Caco-2 (cell line): ENCODE results near the gene NANS. TPM values are rescaled to one million over a fixed set of nuclear protein-coding genes. Genes with fewer than 3 reads are reported as not detected.
A peak's percentile ranks its signal among the peaks of the same experiment; 100 is the strongest.

ENCODE experiments used
- BruUV-seq: library from RNA; stranded (reverse); fragments of 400-500 nt; replicated peaks from 2 replicates; lab custom pipeline; 2021; lab: Mats Ljungman, UMichigan
- CTCF ChIA-PET: fragments of 300-600 bp; sonication (Branson Sonifier 250); formaldehyde crosslinking; loops from one replicate; lab custom pipeline; 2022; ENCODE audit warnings: antibody characterized with exemption; lab: Charles Lee
- POLR2A ChIA-PET: fragments of 300-600 bp; sonication (Branson Sonifier 250); formaldehyde crosslinking; loops from one replicate; lab custom pipeline; 2022; ENCODE audit warnings: antibody characterized with exemption; lab: Charles Lee
- DNase-seq, 2 experiments: peaks; one replicate each; pipeline versions ENCODE4 v3.0.0 to v3.0.0-alpha.2; 2020 to 2022
- H3K27me3 ChIP-seq: replicated peaks from 2 replicates; pipeline ENCODE4 v1.6.0; 2011; ENCODE audit warnings: low read length; ENCODE audit not compliant: control insufficient read depth, insufficient read depth
- H3K36me3 ChIP-seq: 2 replicates; pipeline ENCODE4 v1.5.1; 2011; ENCODE audit warnings: low read length; ENCODE audit not compliant: control insufficient read depth, insufficient read depth
- H3K4me1 ChIP-seq: fragments of 250-450 bp; sonication (Bioruptor Pico); 2 replicates; pipeline ENCODE4 v1.5.1; 2020; ENCODE audit warnings: mild to moderate bottlenecking
- H3K4me3 ChIP-seq: 2 replicates; pipeline ENCODE4 v1.5.1; 2011; ENCODE audit warnings: low read depth, mild to moderate bottlenecking, control low read depth, low read length
- H3K9me3 ChIP-seq: fragments of 250-450 bp; sonication (Bioruptor Pico); 2 replicates; pipeline ENCODE4 v1.5.1; 2020; ENCODE audit warnings: mild to moderate bottlenecking, moderate library complexity
- H3K27ac Mint-ChIP-seq: one replicate; pipeline ENCODE4 v1.8.0; 2022; ENCODE audit warnings: mixed read lengths; ENCODE audit not compliant: unreplicated experiment
- H3K27me3 Mint-ChIP-seq: one replicate; pipeline ENCODE4 v1.8.0; 2022; ENCODE audit warnings: mixed read lengths; ENCODE audit not compliant: insufficient read depth, unreplicated experiment
- H3K36me3 Mint-ChIP-seq: one replicate; pipeline ENCODE4 v1.8.0; 2022; ENCODE audit warnings: mild to moderate bottlenecking, mixed read lengths; ENCODE audit not compliant: insufficient read depth, unreplicated experiment
- H3K4me1 Mint-ChIP-seq: one replicate; pipeline ENCODE4 v1.8.0; 2022; ENCODE audit warnings: low read depth, mixed read lengths; ENCODE audit not compliant: unreplicated experiment
- H3K4me3 Mint-ChIP-seq: one replicate; pipeline ENCODE4 v1.8.0; 2022; ENCODE audit warnings: mild to moderate bottlenecking, moderate library complexity, mixed read lengths; ENCODE audit not compliant: unreplicated experiment
- H3K9me3 Mint-ChIP-seq: one replicate; pipeline ENCODE4 v1.8.0; 2022; ENCODE audit warnings: mixed read lengths; ENCODE audit not compliant: unreplicated experiment
- intact Hi-C: fragments of 100-400 bp; cut with micrococcal nuclease; formaldehyde crosslinking; loops from one replicate; pipeline ENCODE4 v1.10.0; 2022; ENCODE audit not compliant: unreplicated experiment
- total RNA-seq: library from RNA; stranded (reverse); gene quantifications from 2 replicates; pipeline ENCODE4 v1.2.3, GENCODE V29; 2022
- TF ChIP-seq, protein P1 (sequence below), 2 experiments: fragments of 200-600 bp in 1 of 2; IDR thresholded peaks; 1 replicate in 1 of 2; 2 replicates in 1 of 2; pipeline versions ENCODE4 v1.5.1 to v1.8.0; 2011 to 2022; ENCODE audit warnings: antibody characterized with exemption in 1 of 2, control low read depth in 1 of 2, inconsistent platforms in 1 of 2, low read depth in 1 of 2, low read length in 1 of 2, mild to moderate bottlenecking in 1 of 2, moderate library complexity in 1 of 2; ENCODE audit not compliant: insufficient read depth in 1 of 2, severe bottlenecking in 1 of 2, unreplicated experiment in 1 of 2

NANS gene
- total RNA-seq, 1 experiment from 2014 or later: 68.7 TPM

DNA sequence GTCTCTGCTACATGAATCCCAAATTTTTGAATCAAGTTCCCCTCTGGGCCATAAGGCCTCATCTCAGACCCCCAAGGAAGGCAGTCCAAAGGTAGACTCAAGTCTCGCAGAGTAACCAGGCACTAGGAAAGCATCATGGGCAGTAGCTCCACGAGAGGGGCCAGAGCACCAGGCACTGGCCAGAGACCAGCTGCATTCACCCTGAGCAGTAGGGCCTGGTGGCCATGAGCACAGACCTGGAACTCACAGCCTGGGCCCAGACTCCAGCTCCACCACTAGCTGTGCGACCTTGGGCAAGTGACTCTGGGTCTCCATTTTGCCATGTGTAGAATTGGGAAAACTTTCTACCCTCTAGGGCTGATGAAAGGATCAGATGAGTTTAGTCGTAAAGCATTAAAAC is 28.5 kb downstream of the NANS start:
- Histone ChIP-seq H3K4me1 (no peaks in the 10 kb centered on the region), H3K36me3 (peaks cover 10% of the 10 kb centered on the region), H3K9me3 (no peaks in the 10 kb centered on the region), H3K4me3 (no peak overlapping the region), H3K27me3 (no peaks in the 10 kb centered on the region)
- ChIA-PET CTCF (interaction anchor here (1.7 kb wide), 1 partner anchor 10 kb away, joined by 4 read pairs; no protein-coding TSS in a partner anchor), POLR2A (interaction anchor here (0.6 kb wide), 1 partner anchor 26 kb away, joined by 3 read pairs; no protein-coding TSS in a partner anchor)
- peaks cover 42% of the 10 kb centered on the region for H3K36me3 Mint-ChIP-seq
- no peaks in the 10 kb centered on the region for H3K9me3 Mint-ChIP-seq
- BruUV-seq: no TSS peak
- H3K4me3 Mint-ChIP-seq: no peak overlapping the region
- H3K27me3 Mint-ChIP-seq: no peaks in the 10 kb centered on the region
- DNase-seq: no peak
- H3K4me1 Mint-ChIP-seq: peaks cover 6% of the 10 kb centered on the region
- TF ChIP-seq, protein P1, sequence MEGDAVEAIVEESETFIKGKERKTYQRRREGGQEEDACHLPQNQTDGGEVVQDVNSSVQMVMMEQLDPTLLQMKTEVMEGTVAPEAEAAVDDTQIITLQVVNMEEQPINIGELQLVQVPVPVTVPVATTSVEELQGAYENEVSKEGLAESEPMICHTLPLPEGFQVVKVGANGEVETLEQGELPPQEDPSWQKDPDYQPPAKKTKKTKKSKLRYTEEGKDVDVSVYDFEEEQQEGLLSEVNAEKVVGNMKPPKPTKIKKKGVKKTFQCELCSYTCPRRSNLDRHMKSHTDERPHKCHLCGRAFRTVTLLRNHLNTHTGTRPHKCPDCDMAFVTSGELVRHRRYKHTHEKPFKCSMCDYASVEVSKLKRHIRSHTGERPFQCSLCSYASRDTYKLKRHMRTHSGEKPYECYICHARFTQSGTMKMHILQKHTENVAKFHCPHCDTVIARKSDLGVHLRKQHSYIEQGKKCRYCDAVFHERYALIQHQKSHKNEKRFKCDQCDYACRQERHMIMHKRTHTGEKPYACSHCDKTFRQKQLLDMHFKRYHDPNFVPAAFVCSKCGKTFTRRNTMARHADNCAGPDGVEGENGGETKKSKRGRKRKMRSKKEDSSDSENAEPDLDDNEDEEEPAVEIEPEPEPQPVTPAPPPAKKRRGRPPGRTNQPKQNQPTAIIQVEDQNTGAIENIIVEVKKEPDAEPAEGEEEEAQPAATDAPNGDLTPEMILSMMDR (IDR thresholded peaks at IDR 0.05; ENCODE audit: insufficient read depth in 1 of 2, low read depth in 1 of 2, low read length in 1 of 2, severe bottlenecking in 1 of 2, unreplicated experiment in 1 of 2): no peak
- intact Hi-C loops: no loop called here
- no peak overlapping the region for H3K27ac Mint-ChIP-seq

DNA sequence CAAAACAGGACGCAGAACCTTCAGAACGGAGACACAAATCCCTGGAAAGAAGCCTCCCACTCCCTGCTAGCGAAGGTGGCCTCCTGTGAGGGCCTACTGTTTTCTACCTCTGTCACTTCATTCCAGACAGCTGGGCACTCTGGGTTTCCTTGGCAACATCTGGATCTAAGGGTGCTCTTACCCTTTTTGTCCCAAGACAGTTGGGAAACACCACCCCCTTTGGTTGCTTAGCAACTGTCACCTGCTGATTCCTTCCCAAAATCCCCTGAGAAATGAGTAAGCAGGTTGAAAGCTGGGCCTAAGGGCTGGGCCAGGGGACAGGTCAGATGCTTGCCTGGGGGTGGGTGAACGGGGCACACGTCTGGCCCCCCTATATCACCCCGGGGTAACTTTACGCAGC is 29.4 kb downstream of the NANS start:
- TF ChIP-seq, protein P1 (IDR thresholded peaks at IDR 0.05; ENCODE audit: insufficient read depth in 1 of 2, low read depth in 1 of 2, low read length in 1 of 2, severe bottlenecking in 1 of 2, unreplicated experiment in 1 of 2): no peak
- BruUV-seq: no TSS peak
- POLR2A ChIA-PET: no interaction called here
- CTCF ChIA-PET: no interaction called here
- Histone ChIP-seq H3K4me1 (no peaks in the 10 kb centered on the region), H3K9me3 (no peaks in the 10 kb centered on the region), H3K4me3 (no peak overlapping the region), H3K36me3 (peaks cover 10% of the 10 kb centered on the region), H3K27me3 (no peaks in the 10 kb centered on the region)
- no peaks in the 10 kb centered on the region for H3K27me3 Mint-ChIP-seq
- no peaks in the 10 kb centered on the region for H3K9me3 Mint-ChIP-seq
- intact Hi-C loops: no loop called here
- H3K27ac Mint-ChIP-seq: peak overlapping the region; percentile 42
- H3K4me1 Mint-ChIP-seq: peaks cover 6% of the 10 kb centered on the region
- H3K36me3 Mint-ChIP-seq: peaks cover 43% of the 10 kb centered on the region
- no peak overlapping the region for H3K4me3 Mint-ChIP-seq
- DNase-seq: peak in 1 of 2 experiments; percentile 49

DNA sequence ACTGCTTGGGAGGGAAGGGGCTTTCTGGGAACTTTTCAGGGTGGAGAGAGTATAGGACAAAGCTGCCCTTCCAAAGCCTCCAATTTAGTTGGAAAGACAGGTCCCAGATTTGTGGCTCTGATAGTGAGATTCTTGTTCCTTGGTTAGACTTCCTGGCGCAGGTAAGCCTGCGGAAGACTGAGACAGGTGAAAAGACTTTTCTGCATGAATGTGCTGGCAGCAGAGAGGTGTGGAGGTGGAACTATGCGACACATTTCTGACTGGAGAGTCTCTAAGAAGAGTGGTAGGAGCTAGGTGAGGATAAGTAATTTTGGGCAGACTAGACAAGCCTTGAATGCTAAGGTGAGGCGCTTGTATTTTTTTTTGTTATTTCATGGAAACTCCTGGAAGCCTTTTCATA is 29.9 kb downstream of the NANS start:
- Histone ChIP-seq H3K27me3 (no peaks in the 10 kb centered on the region), H3K9me3 (no peaks in the 10 kb centered on the region), H3K36me3 (peaks cover 8% of the 10 kb centered on the region), H3K4me1 (no peaks in the 10 kb centered on the region), H3K4me3 (no peak overlapping the region)
- TF ChIP-seq, protein P1 (IDR thresholded peaks at IDR 0.05; ENCODE audit: insufficient read depth in 1 of 2, low read depth in 1 of 2, low read length in 1 of 2, severe bottlenecking in 1 of 2, unreplicated experiment in 1 of 2): no peak
- no peak for DNase-seq
- CTCF ChIA-PET: no interaction called here
- intact Hi-C loops: no loop called here
- H3K27ac Mint-ChIP-seq: peak overlapping the region; percentile 42
- H3K4me1 Mint-ChIP-seq: peaks cover 6% of the 10 kb centered on the region
- peaks cover 38% of the 10 kb centered on the region for H3K36me3 Mint-ChIP-seq
- H3K27me3 Mint-ChIP-seq: no peaks in the 10 kb centered on the region
- no TSS peak for BruUV-seq
- POLR2A ChIA-PET: no interaction called here
- H3K9me3 Mint-ChIP-seq: no peaks in the 10 kb centered on the region
- peak overlapping the region; percentile 18 for H3K4me3 Mint-ChIP-seq
